ENCODE measurements around the gene ZNFX1. TPM values are rescaled to one million over a fixed set of nuclear protein-coding genes. Genes with fewer than 3 reads are reported as not detected.

Gene ZNFX1
- total RNA-seq, 4 donors from 2014 or later, result 36.2 to 46.6 (median 41.5) TPM

DNA sequence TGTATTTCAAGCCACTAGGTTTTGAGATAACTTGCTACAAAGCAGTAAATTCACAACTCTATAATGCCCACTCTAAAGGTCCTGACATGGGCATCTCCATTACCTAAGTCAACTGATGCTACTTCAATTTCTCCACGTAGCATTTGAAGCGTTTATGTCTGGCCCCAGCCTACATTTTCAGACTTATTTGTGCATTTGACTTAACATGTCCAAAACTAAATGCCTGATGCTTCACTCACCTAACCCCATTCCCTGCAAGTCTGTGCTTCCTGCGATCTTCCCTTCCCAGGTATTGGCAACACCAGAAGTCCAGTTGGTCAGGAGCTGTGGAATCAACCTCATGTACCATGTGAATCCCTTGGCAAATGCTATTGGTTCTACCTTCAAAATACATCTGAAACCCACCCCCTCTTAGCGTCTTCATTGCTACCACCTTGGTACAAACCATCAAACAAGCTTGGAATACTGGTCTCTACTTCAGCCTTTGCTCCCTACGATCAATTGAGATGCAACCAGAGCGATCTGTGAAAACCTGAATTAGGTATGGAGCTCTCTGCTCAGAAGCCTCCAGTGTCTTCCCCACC is 12.8 kb upstream of the ZNFX1 start:
- no peaks in the 10 kb centered on the region for H3K4me1 ChIP-seq
- WGBS, 2 donors (ENCODE audit: low coverage in 1 of 2), result 92 to 93% methylated on average over 5 to 6 of the region's 6 CpGs
- TF ChIP-seq POLR2AphosphoS5 (IDR thresholded peaks at IDR 0.05) (no peak), EP300 (IDR thresholded peaks at IDR 0.05) (no peak), POLR2A (IDR thresholded peaks at IDR 0.05) (no peak)
- TF ChIP-seq, protein P1, sequence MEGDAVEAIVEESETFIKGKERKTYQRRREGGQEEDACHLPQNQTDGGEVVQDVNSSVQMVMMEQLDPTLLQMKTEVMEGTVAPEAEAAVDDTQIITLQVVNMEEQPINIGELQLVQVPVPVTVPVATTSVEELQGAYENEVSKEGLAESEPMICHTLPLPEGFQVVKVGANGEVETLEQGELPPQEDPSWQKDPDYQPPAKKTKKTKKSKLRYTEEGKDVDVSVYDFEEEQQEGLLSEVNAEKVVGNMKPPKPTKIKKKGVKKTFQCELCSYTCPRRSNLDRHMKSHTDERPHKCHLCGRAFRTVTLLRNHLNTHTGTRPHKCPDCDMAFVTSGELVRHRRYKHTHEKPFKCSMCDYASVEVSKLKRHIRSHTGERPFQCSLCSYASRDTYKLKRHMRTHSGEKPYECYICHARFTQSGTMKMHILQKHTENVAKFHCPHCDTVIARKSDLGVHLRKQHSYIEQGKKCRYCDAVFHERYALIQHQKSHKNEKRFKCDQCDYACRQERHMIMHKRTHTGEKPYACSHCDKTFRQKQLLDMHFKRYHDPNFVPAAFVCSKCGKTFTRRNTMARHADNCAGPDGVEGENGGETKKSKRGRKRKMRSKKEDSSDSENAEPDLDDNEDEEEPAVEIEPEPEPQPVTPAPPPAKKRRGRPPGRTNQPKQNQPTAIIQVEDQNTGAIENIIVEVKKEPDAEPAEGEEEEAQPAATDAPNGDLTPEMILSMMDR (IDR thresholded peaks at IDR 0.05), result no peak
- ATAC-seq, result no peak
- no peaks in the 10 kb centered on the region for H3K27me3 ChIP-seq
- H3K9me3 ChIP-seq, result peaks cover 0 to 21% (median 0%) of the 10 kb centered on the region in 3 donors
- H3K27ac ChIP-seq, result no peak overlapping the region
- no peak overlapping the region for H3K4me3 ChIP-seq
- peaks cover 13 to 80% of the 10 kb centered on the region in 2 donors for H3K36me3 ChIP-seq

DNA sequence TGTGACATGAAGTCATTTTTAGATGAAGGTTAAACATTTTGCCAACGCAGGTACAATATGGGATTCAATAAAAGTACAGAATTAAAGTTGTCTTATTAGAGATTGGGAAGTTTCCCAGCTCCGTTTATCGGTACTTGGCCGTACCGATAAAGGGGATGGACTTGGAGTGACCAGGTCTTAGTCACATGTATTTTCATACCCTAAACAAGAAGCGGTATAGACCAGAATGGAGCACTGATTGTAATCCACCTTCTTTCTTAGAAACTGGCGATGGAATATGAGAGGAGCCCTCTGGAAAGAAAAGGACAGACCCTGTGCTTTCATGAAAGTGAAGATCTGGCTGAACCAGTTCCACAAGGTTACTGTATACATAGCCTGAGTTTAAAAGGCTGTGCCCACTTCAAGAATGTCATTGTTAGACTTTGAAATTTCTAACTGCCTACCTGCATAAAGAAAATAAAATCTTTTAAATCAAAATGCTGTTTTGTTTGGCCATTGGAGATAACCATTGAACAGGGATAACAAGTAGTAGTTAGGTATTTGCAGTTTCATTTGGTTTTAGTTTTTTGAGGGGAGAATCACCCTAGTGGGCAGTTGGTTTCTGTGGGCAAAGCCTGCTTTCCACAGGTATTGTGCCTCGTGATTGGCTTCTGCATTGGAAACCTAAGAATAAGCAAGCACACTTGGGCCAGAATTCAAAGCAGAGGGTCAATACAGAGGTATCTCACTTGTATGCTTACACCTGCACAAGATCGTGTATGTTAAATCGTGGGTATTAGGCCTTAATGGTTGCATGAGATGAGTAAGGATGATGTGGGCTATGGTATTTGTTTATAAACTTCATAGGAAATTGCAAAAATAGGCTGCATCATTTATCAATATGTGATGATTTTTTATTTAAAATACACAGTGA is 11.2 kb upstream of the ZNFX1 start:
- 93 to 95% methylated on average over 10 of the region's 10 CpGs for WGBS, 2 donors (ENCODE audit: low coverage in 1 of 2)
- Histone ChIP-seq H3K4me1 (peaks cover 0 to 10% (median 0%) of the 10 kb centered on the region in 3 donors), H3K9me3 (peaks cover 0 to 37% (median 0%) of the 10 kb centered on the region in 3 donors), H3K36me3 (peaks cover 14 to 91% of the 10 kb centered on the region in 2 donors), H3K4me3 (no peak overlapping the region), H3K27ac (no peak overlapping the region), H3K27me3 (no peaks in the 10 kb centered on the region)
- no peak for ATAC-seq
- TF ChIP-seq POLR2A (IDR thresholded peaks at IDR 0.05) (no peak), EP300 (IDR thresholded peaks at IDR 0.05) (no peak), POLR2AphosphoS5 (IDR thresholded peaks at IDR 0.05) (no peak)
- TF ChIP-seq, protein P1 (IDR thresholded peaks at IDR 0.05), result no peak

DNA sequence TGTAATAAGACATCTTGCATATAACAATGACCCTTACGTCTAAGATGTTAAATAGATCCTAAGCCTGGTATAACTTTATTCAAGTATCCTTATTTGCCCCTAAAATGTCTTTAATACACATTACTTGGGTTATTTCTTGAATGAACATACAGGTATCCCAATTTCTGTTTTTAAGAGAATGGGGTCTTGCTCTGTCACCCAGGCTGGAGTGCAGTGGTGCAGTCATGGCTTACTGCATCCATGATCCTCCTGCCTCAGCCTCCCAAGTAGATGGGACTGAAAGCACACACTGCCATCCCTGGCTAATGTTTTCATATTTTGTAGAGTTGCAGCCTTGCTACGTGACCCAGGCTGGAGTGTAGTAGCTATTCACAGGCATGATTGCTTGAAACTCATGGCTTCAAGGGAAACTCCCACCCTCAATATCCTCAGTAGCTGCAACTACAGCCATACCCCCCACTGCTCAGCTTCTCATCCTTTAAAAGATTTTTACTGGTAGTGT is 10.4 kb upstream of the ZNFX1 start:
- no peak overlapping the region for H3K4me3 ChIP-seq
- no peaks in the 10 kb centered on the region for H3K27me3 ChIP-seq
- peaks cover 0 to 17% (median 3%) of the 10 kb centered on the region in 3 donors for H3K4me1 ChIP-seq
- TF ChIP-seq, protein P1 (IDR thresholded peaks at IDR 0.05), result no peak
- WGBS, 2 donors (ENCODE audit: low coverage in 1 of 2), result 31 to 75% methylated on average over 1 to 2 of the region's 2 CpGs
- no peak for ATAC-seq
- peaks cover 0 to 40% (median 0%) of the 10 kb centered on the region in 3 donors for H3K9me3 ChIP-seq
- H3K36me3 ChIP-seq, result peaks cover 14 to 98% of the 10 kb centered on the region in 2 donors
- H3K27ac ChIP-seq, result no peak overlapping the region

DNA sequence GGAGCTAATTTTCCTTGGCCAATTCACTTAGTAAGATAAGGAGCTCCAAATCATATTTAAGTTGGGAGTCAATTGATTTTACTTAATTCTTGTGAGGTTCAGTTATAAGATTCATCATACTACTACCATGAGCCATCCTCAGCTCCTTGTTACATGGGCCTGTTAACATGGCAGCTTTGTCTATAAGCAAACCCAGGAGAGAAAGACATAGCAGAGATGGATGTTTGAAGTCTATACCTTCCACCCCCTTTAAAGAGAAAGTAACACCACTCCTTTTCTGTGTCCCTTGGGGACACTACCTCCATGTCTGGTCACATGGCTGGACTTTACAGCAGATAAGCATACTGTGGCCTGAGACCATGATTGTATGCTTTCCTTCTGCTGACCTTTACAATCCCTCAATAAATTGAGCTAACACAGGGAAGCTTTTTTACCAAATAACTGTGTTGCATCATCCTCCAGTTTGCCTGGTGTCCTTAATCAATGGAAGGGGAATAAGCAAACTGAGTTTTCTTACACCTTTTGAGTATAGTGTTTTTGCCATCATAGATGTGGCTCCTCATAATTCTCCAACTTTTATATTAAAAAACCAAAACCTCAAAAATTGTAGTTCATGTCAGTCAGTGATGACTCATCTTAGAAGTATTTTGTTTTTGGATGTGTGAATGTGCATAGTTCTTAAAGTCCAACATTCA is 9.8 kb upstream of the ZNFX1 start:
- ATAC-seq, result no peak
- TF ChIP-seq EP300 (IDR thresholded peaks at IDR 0.05) (no peak), POLR2AphosphoS5 (IDR thresholded peaks at IDR 0.05) (no peak), POLR2A (IDR thresholded peaks at IDR 0.05) (peak in 1 of 2 donors; percentile 8)
- Histone ChIP-seq H3K4me3 (no peak overlapping the region), H3K27ac (peak overlapping the region in 1 of 4 donors; percentile 31), H3K36me3 (peaks cover 14 to 100% of the 10 kb centered on the region in 2 donors), H3K9me3 (peaks cover 0 to 43% (median 0%) of the 10 kb centered on the region in 3 donors), H3K27me3 (no peaks in the 10 kb centered on the region), H3K4me1 (peaks cover 0 to 23% (median 4%) of the 10 kb centered on the region in 3 donors)
